Prostate gland (tissue), 2 donors: ENCODE data around the gene SPARC.

Experiments
- CTCF ChIP-seq, 4 experiments: fragments of 200-600 bp in 2 of 4; fragments of 450-650 bp in 2 of 4; sonication (generic) in 2 of 4; IDR thresholded peaks; 1 replicate in 3 of 4; 2 replicates in 1 of 4; pipeline ENCODE4 v1.5.1; 2016 to 2019; ENCODE audit warnings: antibody characterized with exemption in 4 of 4, mild to moderate bottlenecking in 2 of 4, moderate library complexity in 2 of 4
- POLR2A ChIP-seq: fragments of 450-650 bp; IDR thresholded peaks from one replicate; pipeline ENCODE4 v1.6.1; 2016; ENCODE audit warnings: antibody characterized with exemption, mild to moderate bottlenecking
- POLR2AphosphoS5 ChIP-seq: sonication (generic); formaldehyde crosslinking; IDR thresholded peaks from one replicate; pipeline ENCODE4 v1.6.1; 2017; ENCODE audit warnings: antibody characterized with exemption

GRCh38 chr5:151667083-151667482 is 19.6 kb downstream of the SPARC start:
- no peak for TF ChIP-seq POLR2AphosphoS5
- no peak for TF ChIP-seq POLR2A
- TF ChIP-seq CTCF (IDR thresholded peaks at IDR 0.05), result no peak
